Kidney epithelial cell (primary cell): ENCODE data around the gene FGFR3. TPM values are rescaled to one million over a fixed set of nuclear protein-coding genes. Genes with fewer than 3 reads are reported as not detected.

Experiments
- DNase-seq: peaks from one replicate; pipeline ENCODE4 v3.0.0-alpha.2; 2010; ENCODE audit warnings: low read depth
- H3K27me3 ChIP-seq: 2 replicates; pipeline ENCODE4 v1.6.0; 2011; ENCODE audit warnings: low read length; ENCODE audit not compliant: control insufficient read depth, insufficient read depth
- H3K36me3 ChIP-seq: 2 replicates; pipeline ENCODE4 v1.5.1; 2011; ENCODE audit warnings: low read length; ENCODE audit not compliant: control insufficient read depth, insufficient read depth
- H3K4me3 ChIP-seq: 2 replicates; pipeline ENCODE4 v1.5.1; 2011; ENCODE audit warnings: low read depth, mild to moderate bottlenecking, control low read depth, low read length
- total RNA-seq: library from RNA; depleted of rRNA; stranded (reverse); fragments of >200 nt; gene quantifications from 2 replicates; pipeline ENCODE4 v1.2.3, GENCODE V29; 2015
- TF ChIP-seq, protein P1 (sequence below): IDR thresholded peaks from 2 replicates; pipeline ENCODE4 v1.5.1; 2011; ENCODE audit warnings: mild to moderate bottlenecking, moderate library complexity, low read length, control low read depth, inconsistent platforms; ENCODE audit not compliant: insufficient read depth, poor library complexity, severe bottlenecking

The FGFR3 gene
- total RNA-seq, 1 donor from 2014 or later, result 3.2 TPM

GRCh38 chr4:1851575-1852410 is 58.7 kb downstream of the FGFR3 start:
- no peaks in the 10 kb centered on the region for H3K36me3 ChIP-seq

GRCh38 chr4:1852904-1853623 is 60.0 kb downstream of the FGFR3 start:
- Histone ChIP-seq H3K27me3 (no peaks in the 10 kb centered on the region), H3K4me3 (no peak overlapping the region), H3K36me3 (no peaks in the 10 kb centered on the region)
- TF ChIP-seq, protein P1, sequence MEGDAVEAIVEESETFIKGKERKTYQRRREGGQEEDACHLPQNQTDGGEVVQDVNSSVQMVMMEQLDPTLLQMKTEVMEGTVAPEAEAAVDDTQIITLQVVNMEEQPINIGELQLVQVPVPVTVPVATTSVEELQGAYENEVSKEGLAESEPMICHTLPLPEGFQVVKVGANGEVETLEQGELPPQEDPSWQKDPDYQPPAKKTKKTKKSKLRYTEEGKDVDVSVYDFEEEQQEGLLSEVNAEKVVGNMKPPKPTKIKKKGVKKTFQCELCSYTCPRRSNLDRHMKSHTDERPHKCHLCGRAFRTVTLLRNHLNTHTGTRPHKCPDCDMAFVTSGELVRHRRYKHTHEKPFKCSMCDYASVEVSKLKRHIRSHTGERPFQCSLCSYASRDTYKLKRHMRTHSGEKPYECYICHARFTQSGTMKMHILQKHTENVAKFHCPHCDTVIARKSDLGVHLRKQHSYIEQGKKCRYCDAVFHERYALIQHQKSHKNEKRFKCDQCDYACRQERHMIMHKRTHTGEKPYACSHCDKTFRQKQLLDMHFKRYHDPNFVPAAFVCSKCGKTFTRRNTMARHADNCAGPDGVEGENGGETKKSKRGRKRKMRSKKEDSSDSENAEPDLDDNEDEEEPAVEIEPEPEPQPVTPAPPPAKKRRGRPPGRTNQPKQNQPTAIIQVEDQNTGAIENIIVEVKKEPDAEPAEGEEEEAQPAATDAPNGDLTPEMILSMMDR, result no peak
- DNase-seq, result no peak

More at GRCh38 chr4:1851575-1852410, 58.7 kb downstream of the FGFR3 start:
- DNase-seq, result no peak
- Histone ChIP-seq H3K27me3 (no peaks in the 10 kb centered on the region), H3K4me3 (no peak overlapping the region)
- TF ChIP-seq, protein P1, result no peak

DNA sequence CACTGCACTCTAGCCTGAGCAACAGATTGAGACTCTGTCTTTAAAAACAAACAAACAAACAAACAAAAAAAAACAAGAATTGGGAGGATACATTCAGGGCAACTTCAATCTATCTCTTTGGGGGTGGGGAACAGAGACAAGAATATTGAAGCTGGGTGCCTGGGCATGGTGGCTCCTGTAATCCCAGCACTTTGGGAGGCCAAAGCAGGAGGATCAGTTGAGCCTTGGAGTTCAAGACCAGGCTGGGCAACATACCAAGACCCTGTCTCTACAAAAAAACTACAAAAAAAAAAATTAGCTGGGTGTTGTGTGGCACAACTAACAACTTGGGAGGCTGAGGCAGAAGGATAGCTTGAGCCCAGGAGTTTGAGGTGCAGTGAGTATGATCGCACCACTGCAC is 61.7 kb downstream of the FGFR3 start:
- TF ChIP-seq, protein P1, result no peak
- H3K4me3 ChIP-seq, result peak overlapping the region; percentile 92

DNA sequence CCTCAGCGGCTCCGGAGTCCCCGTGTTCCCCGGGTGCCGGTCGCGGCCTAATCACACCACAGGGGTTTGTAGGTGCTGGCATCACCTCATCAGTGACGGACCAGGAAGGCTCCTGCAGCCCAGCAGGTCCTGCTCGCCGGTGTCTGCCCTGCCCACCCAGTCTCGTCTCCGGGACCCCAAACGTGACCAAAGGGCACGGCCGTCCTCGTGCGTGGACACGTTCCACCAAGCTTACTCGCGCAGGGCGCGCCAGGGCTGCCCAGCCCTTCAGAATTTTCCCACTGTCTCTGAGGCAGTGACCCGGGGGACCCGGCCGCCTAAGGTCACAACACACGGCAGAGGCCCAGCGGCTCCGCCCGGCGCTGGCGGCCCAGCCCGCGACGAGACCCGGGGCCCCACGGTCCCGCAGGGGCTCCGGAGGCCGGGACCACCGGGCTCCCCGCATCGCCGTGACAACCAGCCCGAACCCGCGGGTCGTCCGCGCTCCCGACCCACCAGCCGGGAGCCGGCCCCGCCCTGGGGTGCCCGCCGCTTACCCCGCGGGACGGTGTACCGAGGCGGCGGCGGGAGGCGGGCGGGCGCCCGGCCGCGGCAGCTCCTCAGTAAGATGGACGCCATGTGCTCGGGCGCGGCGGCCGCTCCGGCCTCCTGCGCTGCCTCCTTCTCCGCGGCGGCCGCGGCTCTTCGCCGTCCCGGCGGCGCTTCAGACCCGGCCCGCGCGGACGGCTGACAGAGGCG is 62.4 kb downstream of the FGFR3 start:
- DNase-seq, result no peak
- Histone ChIP-seq H3K27me3 (no peaks in the 10 kb centered on the region), H3K4me3 (peak overlapping the region; percentile 92), H3K36me3 (no peaks in the 10 kb centered on the region)
- TF ChIP-seq, protein P1, result no peak

More for the DNA sequence above, 61.7 kb downstream of the FGFR3 start:
- DNase-seq, result no peak
- H3K36me3 ChIP-seq, result no peaks in the 10 kb centered on the region
- no peaks in the 10 kb centered on the region for H3K27me3 ChIP-seq

- H3K27me3 ChIP-seq, result no peaks in the 10 kb centered on the region
- TF ChIP-seq, protein P1, result no peak
- DNase-seq, result peak; percentile 82
- no peaks in the 10 kb centered on the region for H3K36me3 ChIP-seq
- peak within 1 kb of the TSS; percentile 92 for H3K4me3 ChIP-seq
These were observed 63.2 kb downstream of the FGFR3 start, which contains the start of gene LETM1 for GRCh38 chr4:1856071-1856942. Gene LETM1 (minus strand): TSS chr4:1856156. CDS start chr4:1855950, 206 bp downstream.
